Measurements from ENCODE around the gene ANKRD37. TPM values are rescaled to one million over a fixed set of nuclear protein-coding genes. Genes with fewer than 3 reads are reported as not detected.
A peak's percentile ranks its signal among the peaks of the same experiment; 100 is the strongest.

The ANKRD37 gene
- total and polyA plus RNA-seq, 9 of the 15 experiments (the other 6 are each of a cell fraction or from before 2014, with no cell fraction given) = 1.3 to 53.7 (median 3.6) TPM

- TF ChIP-seq MXI1 (IDR thresholded peaks at IDR 0.05; ENCODE audit: low read depth, low read length) (no peak), CREB1 (IDR thresholded peaks at IDR 0.05) (no peak), CREB1 (CRISPR knock-in tag; IDR thresholded peaks at IDR 0.05) (no peak), STAT5B (CRISPR knock-in tag; IDR thresholded peaks at IDR 0.05) (no peak), KHSRP (IDR thresholded peaks at IDR 0.05) (no peak), POLR2A (conservative IDR thresholded peaks at IDR 0.05) (no peak), ZNF764 (CRISPR knock-in tag; IDR thresholded peaks at IDR 0.05; ENCODE audit: low read depth) (no peak), SOX6 (IDR thresholded peaks at IDR 0.05) (0 out of 2 replicates have a peak, but pooled peaks have one; percentile 32), PYGO2 (tag; IDR thresholded peaks at IDR 0.05) (no peak)
- TF ChIP-seq, protein P1, sequence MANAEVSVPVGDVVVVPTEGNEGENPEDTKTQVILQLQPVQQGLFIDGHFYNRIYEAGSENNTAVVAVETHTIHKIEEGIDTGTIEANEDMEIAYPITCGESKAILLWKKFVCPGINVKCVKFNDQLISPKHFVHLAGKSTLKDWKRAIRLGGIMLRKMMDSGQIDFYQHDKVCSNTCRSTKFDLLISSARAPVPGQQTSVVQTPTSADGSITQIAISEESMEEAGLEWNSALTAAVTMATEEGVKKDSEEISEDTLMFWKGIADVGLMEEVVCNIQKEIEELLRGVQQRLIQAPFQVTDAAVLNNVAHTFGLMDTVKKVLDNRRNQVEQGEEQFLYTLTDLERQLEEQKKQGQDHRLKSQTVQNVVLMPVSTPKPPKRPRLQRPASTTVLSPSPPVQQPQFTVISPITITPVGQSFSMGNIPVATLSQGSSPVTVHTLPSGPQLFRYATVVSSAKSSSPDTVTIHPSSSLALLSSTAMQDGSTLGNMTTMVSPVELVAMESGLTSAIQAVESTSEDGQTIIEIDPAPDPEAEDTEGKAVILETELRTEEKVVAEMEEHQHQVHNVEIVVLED (CRISPR knock-in tag; IDR thresholded peaks at IDR 0.05) = no peak
- TF ChIP-seq, protein P2, sequence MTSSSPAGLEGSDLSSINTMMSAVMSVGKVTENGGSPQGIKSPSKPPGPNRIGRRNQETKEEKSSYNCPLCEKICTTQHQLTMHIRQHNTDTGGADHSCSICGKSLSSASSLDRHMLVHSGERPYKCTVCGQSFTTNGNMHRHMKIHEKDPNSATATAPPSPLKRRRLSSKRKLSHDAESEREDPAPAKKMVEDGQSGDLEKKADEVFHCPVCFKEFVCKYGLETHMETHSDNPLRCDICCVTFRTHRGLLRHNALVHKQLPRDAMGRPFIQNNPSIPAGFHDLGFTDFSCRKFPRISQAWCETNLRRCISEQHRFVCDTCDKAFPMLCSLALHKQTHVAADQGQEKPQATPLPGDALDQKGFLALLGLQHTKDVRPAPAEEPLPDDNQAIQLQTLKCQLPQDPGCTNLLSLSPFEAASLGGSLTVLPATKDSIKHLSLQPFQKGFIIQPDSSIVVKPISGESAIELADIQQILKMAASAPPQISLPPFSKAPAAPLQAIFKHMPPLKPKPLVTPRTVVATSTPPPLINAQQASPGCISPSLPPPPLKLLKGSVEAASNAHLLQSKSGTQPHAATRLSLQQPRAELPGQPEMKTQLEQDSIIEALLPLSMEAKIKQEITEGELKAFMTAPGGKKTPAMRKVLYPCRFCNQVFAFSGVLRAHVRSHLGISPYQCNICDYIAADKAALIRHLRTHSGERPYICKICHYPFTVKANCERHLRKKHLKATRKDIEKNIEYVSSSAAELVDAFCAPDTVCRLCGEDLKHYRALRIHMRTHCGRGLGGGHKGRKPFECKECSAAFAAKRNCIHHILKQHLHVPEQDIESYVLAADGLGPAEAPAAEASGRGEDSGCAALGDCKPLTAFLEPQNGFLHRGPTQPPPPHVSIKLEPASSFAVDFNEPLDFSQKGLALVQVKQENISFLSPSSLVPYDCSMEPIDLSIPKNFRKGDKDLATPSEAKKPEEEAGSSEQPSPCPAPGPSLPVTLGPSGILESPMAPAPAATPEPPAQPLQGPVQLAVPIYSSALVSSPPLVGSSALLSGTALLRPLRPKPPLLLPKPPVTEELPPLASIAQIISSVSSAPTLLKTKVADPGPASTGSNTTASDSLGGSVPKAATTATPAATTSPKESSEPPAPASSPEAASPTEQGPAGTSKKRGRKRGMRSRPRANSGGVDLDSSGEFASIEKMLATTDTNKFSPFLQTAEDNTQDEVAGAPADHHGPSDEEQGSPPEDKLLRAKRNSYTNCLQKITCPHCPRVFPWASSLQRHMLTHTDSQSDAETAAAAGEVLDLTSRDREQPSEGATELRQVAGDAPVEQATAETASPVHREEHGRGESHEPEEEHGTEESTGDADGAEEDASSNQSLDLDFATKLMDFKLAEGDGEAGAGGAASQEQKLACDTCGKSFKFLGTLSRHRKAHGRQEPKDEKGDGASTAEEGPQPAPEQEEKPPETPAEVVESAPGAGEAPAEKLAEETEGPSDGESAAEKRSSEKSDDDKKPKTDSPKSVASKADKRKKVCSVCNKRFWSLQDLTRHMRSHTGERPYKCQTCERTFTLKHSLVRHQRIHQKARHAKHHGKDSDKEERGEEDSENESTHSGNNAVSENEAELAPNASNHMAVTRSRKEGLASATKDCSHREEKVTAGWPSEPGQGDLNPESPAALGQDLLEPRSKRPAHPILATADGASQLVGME (CRISPR knock-in tag; IDR thresholded peaks at IDR 0.05) = no peak
- TF ChIP-seq, protein P3, sequence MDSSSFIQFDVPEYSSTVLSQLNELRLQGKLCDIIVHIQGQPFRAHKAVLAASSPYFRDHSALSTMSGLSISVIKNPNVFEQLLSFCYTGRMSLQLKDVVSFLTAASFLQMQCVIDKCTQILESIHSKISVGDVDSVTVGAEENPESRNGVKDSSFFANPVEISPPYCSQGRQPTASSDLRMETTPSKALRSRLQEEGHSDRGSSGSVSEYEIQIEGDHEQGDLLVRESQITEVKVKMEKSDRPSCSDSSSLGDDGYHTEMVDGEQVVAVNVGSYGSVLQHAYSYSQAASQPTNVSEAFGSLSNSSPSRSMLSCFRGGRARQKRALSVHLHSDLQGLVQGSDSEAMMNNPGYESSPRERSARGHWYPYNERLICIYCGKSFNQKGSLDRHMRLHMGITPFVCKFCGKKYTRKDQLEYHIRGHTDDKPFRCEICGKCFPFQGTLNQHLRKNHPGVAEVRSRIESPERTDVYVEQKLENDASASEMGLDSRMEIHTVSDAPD (CRISPR knock-in tag; IDR thresholded peaks at IDR 0.05) = no peak
- TF ChIP-seq, protein P4, sequence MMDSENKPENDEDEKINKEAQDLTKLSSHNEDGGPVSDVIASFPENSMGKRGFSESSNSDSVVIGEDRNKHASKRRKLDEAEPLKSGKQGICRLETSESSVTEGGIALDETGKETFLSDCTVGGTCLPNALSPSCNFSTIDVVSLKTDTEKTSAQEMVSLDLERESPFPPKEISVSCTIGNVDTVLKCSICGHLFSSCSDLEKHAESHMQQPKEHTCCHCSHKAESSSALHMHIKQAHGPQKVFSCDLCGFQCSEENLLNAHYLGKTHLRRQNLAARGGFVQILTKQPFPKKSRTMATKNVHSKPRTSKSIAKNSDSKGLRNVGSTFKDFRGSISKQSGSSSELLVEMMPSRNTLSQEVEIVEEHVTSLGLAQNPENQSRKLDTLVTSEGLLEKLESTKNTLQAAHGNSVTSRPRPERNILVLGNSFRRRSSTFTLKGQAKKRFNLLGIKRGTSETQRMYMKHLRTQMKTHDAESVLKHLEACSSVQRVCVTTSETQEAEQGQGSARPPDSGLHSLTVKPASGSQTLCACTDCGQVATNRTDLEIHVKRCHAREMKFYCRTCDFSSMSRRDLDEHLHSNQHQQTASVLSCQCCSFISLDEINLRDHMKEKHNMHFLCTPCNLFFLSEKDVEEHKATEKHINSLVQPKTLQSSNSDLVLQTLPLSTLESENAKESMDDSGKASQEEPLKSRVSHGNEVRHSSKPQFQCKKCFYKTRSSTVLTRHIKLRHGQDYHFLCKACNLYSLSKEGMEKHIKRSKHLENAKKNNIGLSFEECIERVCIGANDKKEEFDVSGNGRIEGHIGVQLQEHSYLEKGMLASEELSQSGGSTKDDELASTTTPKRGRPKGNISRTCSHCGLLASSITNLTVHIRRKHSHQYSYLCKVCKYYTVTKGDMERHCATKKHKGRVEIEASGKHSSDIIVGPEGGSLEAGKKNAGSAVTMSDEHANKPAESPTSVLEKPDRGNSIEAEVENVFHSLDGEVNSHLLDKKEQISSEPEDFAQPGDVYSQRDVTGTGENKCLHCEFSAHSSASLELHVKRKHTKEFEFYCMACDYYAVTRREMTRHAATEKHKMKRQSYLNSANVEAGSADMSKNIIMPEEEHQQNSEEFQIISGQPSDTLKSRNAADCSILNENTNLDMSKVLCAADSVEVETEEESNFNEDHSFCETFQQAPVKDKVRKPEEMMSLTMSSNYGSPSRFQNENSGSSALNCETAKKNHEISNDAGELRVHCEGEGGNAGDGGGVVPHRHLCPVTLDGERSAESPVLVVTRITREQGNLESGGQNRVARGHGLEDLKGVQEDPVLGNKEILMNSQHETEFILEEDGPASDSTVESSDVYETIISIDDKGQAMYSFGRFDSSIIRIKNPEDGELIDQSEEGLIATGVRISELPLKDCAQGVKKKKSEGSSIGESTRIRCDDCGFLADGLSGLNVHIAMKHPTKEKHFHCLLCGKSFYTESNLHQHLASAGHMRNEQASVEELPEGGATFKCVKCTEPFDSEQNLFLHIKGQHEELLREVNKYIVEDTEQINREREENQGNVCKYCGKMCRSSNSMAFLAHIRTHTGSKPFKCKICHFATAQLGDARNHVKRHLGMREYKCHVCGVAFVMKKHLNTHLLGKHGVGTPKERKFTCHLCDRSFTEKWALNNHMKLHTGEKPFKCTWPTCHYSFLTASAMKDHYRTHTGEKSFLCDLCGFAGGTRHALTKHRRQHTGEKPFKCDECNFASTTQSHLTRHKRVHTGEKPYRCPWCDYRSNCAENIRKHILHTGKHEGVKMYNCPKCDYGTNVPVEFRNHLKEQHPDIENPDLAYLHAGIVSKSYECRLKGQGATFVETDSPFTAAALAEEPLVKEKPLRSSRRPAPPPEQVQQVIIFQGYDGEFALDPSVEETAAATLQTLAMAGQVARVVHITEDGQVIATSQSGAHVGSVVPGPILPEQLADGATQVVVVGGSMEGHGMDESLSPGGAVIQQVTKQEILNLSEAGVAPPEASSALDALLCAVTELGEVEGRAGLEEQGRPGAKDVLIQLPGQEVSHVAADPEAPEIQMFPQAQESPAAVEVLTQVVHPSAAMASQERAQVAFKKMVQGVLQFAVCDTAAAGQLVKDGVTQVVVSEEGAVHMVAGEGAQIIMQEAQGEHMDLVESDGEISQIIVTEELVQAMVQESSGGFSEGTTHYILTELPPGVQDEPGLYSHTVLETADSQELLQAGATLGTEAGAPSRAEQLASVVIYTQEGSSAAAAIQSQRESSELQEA (IDR thresholded peaks at IDR 0.05; ENCODE audit: low read depth) = no peak
These were observed 11.7 kb upstream of the ANKRD37 start (continued) for GRCh38 chr4:185384930-185385331.

Measured in K562 (cell line).